Measurements from ENCODE around the gene ENDOD1. TPM values are rescaled to one million over a fixed set of nuclear protein-coding genes. Genes with fewer than 3 reads are reported as not detected.

The ENDOD1 gene
- polyA plus RNA-seq, 2 of the 4 experiments (the other 2 are of a cell fraction): 8.3 to 8.8 TPM

DNA sequence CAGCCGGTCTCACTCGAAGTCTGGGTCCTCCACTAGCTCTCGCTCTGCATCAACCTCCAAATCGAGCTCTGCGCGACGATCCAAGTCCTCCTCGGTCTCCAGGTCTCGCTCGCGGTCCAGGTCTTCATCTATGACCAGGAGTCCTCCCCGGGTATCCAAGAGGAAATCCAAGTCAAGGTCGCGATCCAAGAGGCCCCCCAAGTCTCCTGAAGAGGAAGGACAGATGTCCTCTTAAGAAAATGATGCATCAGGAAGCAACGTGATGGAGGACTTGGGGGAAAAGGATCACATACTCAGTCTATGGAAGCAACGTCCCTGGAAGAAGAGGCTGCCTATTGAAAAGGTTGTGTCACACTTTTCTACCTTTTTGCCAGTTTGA is 21.8 kb upstream of the ENDOD1 start:
- WGBS (ENCODE audit: missing lambda C conversion rate): 2% methylated on average over 13 of the region's 16 CpGs
- CTCF ChIA-PET: interaction anchor here (0.7 to 2.9 kb wide), 11 partner anchors 10 to 696 kb away, joined by 3 to 17 read pairs (median 7); no protein-coding TSS in a partner anchor
- Histone ChIP-seq H3K4me2 (peak overlapping the region; percentile 89), H3K4me1 (peaks cover 9% of the 10 kb centered on the region; the same call in 2 of the 3 replicates), H3K9me3 (no peaks in the 10 kb centered on the region), H3K4me3 (peak overlapping the region; percentile 69), H3K27ac (peak overlapping the region; percentile 83 to 98)
- TF ChIP-seq CBX8 (IDR thresholded peaks at IDR 0.05) (no peak), ZNF302 (CRISPR knock-in tag; IDR thresholded peaks at IDR 0.05) (no peak), NR3C1 (IDR thresholded peaks at IDR 0.05) (no peak), NPAS2 (CRISPR knock-in tag; IDR thresholded peaks at IDR 0.05; ENCODE audit: borderline replicate concordance) (no peak), POLR2A (IDR thresholded peaks at IDR 0.05; ENCODE audit: low read length) (no peak)
- TF ChIP-seq, protein P1, sequence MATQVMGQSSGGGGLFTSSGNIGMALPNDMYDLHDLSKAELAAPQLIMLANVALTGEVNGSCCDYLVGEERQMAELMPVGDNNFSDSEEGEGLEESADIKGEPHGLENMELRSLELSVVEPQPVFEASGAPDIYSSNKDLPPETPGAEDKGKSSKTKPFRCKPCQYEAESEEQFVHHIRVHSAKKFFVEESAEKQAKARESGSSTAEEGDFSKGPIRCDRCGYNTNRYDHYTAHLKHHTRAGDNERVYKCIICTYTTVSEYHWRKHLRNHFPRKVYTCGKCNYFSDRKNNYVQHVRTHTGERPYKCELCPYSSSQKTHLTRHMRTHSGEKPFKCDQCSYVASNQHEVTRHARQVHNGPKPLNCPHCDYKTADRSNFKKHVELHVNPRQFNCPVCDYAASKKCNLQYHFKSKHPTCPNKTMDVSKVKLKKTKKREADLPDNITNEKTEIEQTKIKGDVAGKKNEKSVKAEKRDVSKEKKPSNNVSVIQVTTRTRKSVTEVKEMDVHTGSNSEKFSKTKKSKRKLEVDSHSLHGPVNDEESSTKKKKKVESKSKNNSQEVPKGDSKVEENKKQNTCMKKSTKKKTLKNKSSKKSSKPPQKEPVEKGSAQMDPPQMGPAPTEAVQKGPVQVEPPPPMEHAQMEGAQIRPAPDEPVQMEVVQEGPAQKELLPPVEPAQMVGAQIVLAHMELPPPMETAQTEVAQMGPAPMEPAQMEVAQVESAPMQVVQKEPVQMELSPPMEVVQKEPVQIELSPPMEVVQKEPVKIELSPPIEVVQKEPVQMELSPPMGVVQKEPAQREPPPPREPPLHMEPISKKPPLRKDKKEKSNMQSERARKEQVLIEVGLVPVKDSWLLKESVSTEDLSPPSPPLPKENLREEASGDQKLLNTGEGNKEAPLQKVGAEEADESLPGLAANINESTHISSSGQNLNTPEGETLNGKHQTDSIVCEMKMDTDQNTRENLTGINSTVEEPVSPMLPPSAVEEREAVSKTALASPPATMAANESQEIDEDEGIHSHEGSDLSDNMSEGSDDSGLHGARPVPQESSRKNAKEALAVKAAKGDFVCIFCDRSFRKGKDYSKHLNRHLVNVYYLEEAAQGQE (IDR thresholded peaks at IDR 0.05): no peak
- TF ChIP-seq, protein P2, sequence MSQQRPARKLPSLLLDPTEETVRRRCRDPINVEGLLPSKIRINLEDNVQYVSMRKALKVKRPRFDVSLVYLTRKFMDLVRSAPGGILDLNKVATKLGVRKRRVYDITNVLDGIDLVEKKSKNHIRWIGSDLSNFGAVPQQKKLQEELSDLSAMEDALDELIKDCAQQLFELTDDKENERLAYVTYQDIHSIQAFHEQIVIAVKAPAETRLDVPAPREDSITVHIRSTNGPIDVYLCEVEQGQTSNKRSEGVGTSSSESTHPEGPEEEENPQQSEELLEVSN (IDR thresholded peaks at IDR 0.05; ENCODE audit: borderline replicate concordance, low read depth): no peak
- POLR2A ChIA-PET: interaction anchor here (0.9 to 3.0 kb wide), 12 partner anchors 13 to 1322 kb away, joined by 3 to 29 read pairs (median 4); partner anchors contain the start of genes CCDC82, CWC15, ENDOD1 and FAM76B
- ATAC-seq: peak; percentile 13 to 15; a peak in 5 of 6 replicates
- no peak for FAIRE-seq
- DNase-seq (ENCODE audit: low read depth in 1 of 2, low spot score in 1 of 2): no peak

DNA sequence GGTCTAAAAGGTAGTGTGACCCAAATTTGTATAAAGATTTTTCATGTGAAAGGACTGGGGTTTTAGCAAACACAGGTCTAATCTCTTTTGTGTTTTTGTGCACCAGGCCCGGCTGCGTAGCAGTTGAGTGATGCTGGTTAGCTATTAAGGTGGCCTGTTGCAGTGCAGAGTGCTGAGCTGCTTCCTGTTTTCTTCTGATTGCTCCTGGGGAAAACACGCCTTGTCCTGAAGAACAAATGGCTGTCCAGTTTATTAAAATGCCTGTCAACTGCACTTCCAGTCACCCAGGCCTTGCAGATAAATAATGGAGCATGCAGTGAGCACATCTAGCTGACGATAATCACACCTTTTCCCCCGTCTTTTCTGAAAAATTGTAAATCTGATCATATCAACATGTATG is 21.1 kb upstream of the ENDOD1 start:
- peak overlapping the region; percentile 83 to 98 for H3K27ac ChIP-seq
- no peaks in the 10 kb centered on the region for H3K9me3 ChIP-seq
- ChIA-PET POLR2A (interaction anchor here (0.6 to 3.0 kb wide), 5 partner anchors 12 to 1397 kb away, joined by 3 to 29 read pairs (median 7); partner anchors contain the start of genes CWC15, ENDOD1 and KDM4D), CTCF (interaction anchor here (1.1 to 2.9 kb wide), 7 partner anchors 10 to 700 kb away, joined by 3 to 17 read pairs (median 4); no protein-coding TSS in a partner anchor)
- TF ChIP-seq, protein P3, sequence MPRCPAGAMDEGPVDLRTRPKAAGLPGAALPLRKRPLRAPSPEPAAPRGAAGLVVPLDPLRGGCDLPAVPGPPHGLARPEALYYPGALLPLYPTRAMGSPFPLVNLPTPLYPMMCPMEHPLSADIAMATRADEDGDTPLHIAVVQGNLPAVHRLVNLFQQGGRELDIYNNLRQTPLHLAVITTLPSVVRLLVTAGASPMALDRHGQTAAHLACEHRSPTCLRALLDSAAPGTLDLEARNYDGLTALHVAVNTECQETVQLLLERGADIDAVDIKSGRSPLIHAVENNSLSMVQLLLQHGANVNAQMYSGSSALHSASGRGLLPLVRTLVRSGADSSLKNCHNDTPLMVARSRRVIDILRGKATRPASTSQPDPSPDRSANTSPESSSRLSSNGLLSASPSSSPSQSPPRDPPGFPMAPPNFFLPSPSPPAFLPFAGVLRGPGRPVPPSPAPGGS (IDR thresholded peaks at IDR 0.05): peak; percentile 21; the same call in 1 of the 3 replicates
- TF ChIP-seq RAD21 (conservative IDR thresholded peaks at IDR 0.05 in 1 of 2, IDR thresholded peaks at IDR 0.05 in 1 of 2): no peak
- TF ChIP-seq, protein P4, sequence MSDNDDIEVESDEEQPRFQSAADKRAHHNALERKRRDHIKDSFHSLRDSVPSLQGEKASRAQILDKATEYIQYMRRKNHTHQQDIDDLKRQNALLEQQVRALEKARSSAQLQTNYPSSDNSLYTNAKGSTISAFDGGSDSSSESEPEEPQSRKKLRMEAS (IDR thresholded peaks at IDR 0.05): peak; percentile 72
- TF ChIP-seq, protein P2 (IDR thresholded peaks at IDR 0.05; ENCODE audit: borderline replicate concordance, low read depth): peak; percentile 75; the same call in 1 of the 2 replicates
- 0 out of 5 replicates have a peak, but pooled peaks of 1 of the 2 experiments have one; percentile 17 for TF ChIP-seq JUN (IDR thresholded peaks at IDR 0.05)
- no peak for TF ChIP-seq NPAS2 (CRISPR knock-in tag; IDR thresholded peaks at IDR 0.05; ENCODE audit: borderline replicate concordance)
- no peak for TF ChIP-seq RARB (CRISPR knock-in tag; IDR thresholded peaks at IDR 0.05)
- TF ChIP-seq, protein P1 (IDR thresholded peaks at IDR 0.05): no peak
- TF ChIP-seq, protein P5, sequence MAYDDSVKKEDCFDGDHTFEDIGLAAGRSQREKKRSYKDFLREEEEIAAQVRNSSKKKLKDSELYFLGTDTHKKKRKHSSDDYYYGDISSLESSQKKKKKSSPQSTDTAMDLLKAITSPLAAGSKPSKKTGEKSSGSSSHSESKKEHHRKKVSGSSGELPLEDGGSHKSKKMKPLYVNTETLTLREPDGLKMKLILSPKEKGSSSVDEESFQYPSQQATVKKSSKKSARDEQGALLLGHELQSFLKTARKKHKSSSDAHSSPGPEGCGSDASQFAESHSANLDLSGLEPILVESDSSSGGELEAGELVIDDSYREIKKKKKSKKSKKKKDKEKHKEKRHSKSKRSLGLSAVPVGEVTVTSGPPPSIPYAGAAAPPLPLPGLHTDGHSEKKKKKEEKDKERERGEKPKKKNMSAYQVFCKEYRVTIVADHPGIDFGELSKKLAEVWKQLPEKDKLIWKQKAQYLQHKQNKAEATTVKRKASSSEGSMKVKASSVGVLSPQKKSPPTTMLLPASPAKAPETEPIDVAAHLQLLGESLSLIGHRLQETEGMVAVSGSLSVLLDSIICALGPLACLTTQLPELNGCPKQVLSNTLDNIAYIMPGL (CRISPR knock-in tag; IDR thresholded peaks at IDR 0.05; ENCODE audit: borderline replicate concordance): no peak
- TF ChIP-seq POLR2A (IDR thresholded peaks at IDR 0.05; ENCODE audit: low read length): peak; percentile 29; the same call in 1 of the 2 replicates
- TF ChIP-seq FOSB (CRISPR knock-in tag; IDR thresholded peaks at IDR 0.05): no peak
- TF ChIP-seq PHF8 (IDR thresholded peaks at IDR 0.05; ENCODE audit: borderline replicate concordance, low read depth): 0 out of 2 replicates have a peak, but pooled peaks have one; percentile 33
- H3K4me3 ChIP-seq: peak overlapping the region; percentile 69
- peaks cover 9% of the 10 kb centered on the region; the same call in 2 of the 3 replicates for H3K4me1 ChIP-seq
- DNase-seq (ENCODE audit: low read depth in 1 of 2, low spot score in 1 of 2) (peak; percentile 53 to 93), ATAC-seq (peak; percentile 79 to 87), FAIRE-seq (no peak)
- peak overlapping the region; percentile 89 for H3K4me2 ChIP-seq
- 0% methylated on average over 5 of the region's 5 CpGs for WGBS (ENCODE audit: missing lambda C conversion rate)

Data from A549 (cell line).